SKM-1 (cell line): ENCODE data around the gene WRAP53.

Source experiments
- DNase-seq: peaks from one replicate; lab custom pipeline; 2025; ENCODE audit not compliant: unreplicated experiment; lab: John Stamatoyannopoulos, UW

The WRAP53 gene

DNA sequence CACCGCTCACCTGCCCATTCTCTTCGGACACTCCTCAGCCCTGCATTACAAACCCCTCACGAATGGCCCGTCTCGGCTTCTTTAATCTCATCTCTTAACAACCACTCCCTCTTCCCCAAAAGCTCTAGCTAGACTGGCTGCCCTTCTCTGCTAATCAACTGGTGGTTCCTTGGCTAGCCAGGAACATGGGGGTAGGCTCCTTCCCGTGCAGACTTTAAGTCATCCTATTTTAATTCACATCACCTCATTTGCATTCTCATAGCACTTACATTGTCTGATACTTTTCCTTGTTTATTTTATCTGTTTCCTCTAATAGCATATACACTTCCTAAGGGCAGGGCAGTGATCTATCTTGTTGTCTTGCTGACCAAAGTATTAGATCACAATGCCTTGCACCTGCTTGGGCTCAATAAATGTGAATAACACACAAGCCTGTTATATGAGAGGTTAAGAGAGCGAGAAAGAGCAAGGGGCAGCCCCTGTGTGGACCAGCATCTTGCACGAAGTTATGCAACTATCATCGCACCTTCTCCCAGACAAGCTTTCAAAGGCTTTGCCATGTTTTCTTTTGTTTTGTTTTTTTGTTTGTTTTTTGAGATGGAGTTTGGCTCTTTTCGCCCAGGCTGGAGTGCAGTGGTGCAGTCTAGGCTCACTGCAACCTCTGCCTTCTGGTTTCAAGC lies 10.7 kb upstream of the WRAP53 start:
- no peak for DNase-seq

- no peak for DNase-seq
Measured at GRCh38 chr17:7684851-7685532, 3.3 kb upstream of the WRAP53 start.

DNA sequence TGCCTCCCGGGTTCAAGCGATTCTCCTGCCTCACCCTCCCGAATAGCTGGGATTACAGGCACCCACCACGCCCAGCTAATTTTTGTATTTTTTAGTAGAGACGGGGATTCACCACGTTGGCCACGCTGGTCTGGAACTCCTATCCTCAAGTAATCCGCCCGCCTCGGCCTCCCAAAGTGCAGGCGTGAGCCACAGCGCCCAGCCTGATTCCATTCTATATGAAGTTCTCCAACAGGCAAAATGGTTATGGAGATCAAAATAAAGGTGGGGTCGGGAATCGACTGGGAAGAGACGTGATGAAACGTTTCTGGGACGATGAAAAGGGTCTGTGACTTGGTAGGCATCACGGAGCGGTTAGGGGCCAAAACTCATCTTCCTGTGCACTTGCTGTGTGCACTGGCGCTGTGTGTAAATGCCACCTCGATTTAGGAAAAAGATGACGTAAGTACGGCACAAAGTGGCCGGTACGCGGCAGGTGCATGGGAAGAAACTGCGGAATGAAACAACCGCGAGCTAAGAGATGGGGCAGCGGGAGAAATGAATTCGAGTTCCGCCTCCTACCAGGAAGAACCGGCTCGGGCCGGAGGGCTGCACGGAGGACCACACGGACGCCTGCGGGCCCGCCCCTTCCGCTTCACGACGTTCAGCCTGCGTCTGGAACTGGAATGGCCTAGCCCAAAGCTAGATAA lies 2.6 kb upstream of the WRAP53 start:
- peak; percentile 34 for DNase-seq

- DNase-seq = no peak
Measured at GRCh38 chr17:7686222-7687071, 1.8 kb upstream of the WRAP53 start.

- peak; percentile 55 for DNase-seq
Measured at GRCh38 chr17:7687072-7687907, 987 bp upstream of the WRAP53 start, which contains the start of gene TP53. Gene TP53 (minus strand): TSS chr17:7687490. CDS start chr17:7676594, 10,896 bp downstream.

- DNase-seq = no peak
Measured at GRCh38 chr17:7688808-7689316, 585 bp downstream of the WRAP53 start.

DNA sequence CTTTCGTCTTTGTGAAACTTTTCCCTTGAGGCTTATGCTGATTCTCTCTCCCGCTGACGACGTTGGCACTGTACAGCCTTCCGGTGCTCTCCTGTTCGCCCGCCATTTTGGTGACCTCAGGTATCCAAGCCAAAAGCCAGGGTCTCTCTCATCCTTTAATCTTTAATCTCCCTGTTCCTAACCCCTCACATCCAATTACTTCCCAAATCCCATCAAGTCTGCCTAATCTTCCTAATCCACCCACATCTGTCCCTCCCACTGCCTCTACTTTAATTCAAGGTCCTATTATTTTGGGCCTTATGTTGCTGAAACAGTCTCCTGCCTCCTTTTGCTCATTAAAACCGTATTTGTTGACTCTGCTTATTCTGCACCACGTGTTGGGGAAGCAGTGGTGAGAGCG lies 7.3 kb downstream of the WRAP53 start:
- DNase-seq = no peak

DNA sequence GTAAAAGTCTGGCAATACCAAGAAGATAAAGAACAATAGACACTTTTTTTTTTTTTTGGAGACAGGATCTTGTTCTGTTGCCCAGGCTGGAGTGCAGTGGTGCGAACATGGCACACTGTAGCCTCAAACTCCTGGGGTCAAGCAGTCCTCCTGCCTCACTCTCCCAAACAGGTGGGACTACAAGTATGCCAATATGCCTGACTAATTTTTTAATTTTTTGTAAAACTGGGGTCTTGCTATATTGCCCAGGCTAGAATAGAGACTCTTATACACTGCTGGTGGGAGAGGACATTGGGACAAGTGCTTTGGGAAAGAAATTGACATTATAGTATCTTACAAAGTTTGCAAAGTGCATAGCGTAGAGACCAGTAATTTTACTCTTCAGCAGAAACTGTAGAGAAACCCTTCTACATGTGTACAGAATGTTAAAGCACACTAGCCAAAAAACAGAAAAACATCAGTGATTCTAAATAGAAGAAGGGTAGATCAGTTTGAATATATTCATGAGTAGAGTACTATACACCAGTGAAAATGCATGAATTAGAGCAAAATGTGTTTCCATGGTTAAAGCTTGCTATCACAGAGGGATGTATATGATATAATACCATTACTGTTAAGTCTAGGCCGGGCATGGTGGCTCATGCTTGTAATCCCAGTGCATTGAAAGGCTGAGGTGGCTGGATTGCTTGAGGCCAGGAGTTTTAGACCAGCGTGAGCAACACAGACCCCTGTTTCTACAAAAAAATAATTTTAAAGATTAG lies 9.7 kb downstream of the WRAP53 start:
- no peak for DNase-seq

DNA sequence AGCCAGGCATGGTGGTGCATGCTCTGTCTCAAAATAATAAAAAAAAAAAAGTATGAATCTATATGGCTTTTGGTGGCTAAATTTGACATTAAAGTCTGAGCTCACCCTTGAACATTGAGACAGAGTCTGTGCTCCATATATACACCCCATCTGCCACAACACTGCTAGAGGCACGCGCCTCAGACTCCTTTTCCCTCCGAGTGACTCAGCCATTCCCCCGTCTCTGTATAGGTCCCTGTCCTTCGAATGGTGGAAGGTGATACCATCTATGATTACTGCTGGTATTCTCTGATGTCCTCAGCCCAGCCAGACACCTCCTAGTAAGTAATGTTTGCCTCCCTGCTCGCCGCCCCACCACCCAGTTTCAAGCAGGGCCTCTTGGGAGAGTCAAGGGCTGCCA lies 12.2 kb downstream of the WRAP53 start:
- no peak for DNase-seq

- DNase-seq = no peak
Measured at GRCh38 chr17:7701681-7702080, 13.4 kb downstream of the WRAP53 start.

GRCh38 chr17:7702776-7703175 lies 14.5 kb downstream of the WRAP53 start:
- DNase-seq = no peak

DNA sequence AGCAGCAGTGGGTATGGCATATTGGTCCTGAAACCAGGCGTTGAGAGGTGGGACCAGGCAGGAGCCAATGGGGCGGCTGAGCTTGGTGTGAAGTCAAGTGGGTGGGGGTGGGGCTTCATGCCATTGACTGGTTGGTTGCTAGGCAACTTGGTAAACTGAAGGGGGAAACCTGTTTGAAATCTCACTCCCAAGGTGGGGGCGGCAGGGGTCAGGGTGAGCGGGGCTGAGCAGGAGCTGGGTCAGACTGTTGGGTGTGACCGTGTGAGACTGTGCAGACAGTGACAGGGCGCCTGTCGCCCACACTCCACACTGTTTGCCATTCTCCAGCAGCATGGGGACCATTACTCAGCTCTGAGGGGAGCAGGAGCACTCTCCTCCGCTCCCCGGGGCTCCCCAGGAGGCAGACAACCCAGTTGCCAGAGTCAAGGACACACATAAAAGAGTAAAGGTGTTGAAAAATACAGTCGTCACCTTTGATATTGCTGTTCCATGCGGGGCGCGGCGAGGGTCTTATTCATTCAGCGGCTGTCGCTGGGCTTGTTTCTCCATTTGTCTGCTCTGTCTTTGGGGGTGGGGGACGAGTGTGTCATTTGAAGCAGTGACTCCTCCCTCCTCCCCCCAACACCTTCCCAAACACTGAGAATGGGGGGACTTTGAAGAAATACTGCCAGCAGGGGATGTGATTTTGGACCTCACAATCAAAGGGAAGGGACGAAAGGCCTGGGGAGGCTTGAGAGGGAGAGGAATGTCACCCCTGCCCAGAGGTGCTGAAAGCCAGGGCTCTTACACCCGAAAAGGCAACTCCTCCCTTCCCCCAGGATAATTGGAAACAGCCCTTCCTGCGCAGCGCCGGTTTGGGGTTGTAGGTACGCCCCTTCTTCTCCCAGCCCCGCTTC lies 15.6 kb downstream of the WRAP53 start:
- DNase-seq = no peak

DNA sequence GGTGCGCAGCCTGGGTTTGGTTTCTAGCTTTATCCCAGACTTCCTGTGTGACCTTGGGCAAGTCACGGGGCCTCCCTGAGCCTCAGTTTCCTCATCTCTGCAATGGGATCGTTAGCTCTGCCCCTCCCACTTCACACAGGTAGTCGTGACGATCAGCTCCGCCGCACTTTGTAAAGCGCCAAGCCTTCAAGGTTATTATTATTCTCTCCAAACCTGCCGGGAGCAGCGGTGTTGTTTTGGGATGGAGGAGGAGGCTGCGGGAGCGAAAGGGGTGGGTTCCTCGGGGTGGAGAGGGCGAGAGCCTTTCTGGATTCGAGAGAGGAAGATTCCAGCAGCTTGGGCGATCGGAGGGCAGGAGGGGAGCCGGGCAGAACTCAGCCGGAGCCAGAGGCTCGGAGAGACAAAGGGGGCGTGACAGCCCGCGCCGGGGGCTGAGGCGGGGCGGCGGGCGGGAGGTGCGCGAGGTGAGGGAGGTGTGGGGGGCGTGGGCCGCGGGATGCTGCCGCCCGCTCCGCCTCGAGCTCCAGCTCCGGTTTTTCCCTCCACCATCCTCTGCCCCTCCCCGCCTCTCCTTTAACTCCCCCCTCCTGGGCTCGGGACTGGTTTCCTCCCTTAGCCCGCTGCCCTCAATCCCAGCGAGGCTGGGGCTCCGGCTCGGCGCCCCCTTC lies 16.5 kb downstream of the WRAP53 start, which contains the start of gene EFNB3:
TSS of gene EFNB3 (plus strand) at position 602 of the 668 bp plus-strand sequence. CDS start 397 bp downstream, outside the sequence.
- DNase-seq = no peak

- DNase-seq = no peak
Measured at GRCh38 chr17:7705269-7706255, 17.3 kb downstream of the WRAP53 start.

DNA sequence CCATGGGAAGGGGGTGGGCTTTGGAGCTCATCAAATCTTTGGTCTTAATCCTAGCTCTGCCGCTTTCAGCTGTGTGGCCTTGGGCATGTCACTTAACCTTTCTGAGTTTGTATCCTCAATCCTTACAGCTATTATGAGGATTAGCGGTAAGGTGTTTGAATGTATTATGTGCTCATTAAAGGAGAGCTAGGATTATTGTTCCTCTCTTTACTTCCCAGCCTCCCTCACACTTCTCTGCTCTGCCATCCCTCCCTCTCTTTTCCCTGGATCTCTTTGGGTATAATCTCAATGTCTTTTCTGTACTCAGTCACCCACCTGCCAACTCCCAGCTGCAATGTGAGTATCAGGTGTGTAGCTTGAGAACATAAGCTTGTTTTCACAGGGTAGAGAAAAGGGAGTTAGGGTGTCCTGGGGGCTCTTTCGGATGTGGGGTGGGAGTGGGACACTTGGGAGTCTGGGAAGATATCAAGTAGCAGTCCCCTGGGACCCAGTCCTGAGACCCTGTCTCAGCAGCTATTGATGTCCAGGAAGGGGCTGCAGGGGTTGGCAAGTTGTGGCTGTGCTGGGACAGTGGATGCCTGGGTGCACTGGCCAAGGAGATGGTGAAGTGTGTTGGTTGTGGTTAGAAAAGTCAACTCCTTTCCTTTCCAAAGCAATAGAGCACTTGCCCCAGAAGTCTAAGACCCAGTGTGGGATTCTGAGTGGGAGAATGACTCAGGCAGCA lies 18.5 kb downstream of the WRAP53 start:
- DNase-seq = no peak

DNA sequence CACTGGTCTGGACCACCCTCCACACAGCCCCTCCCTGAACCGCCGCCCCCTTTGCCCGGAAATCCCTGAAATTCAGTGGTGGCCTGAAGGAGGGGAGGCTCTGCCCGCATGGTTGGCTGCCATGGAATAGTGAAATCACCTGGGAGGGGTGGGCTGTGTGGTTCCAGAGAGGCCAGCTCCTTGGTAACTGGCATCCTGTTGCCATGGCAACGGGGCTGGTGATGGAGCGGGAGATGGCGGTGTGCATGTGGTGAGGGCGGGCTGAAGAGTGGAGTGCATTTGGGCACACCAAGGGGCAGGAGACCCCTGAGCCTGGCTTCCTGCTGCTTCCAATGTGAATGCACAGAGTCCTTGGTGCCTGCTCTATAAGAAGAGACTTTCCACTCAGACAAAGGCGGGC lies 19.2 kb downstream of the WRAP53 start:
- DNase-seq = no peak
